HG02759 (cell line): ENCODE results near the gene PAGR1.
"Not testable (repeated sequence)": the region's sequence is repeated elsewhere in the genome, so short reads cannot be mapped to it uniquely, and the experiment has no call there.

ENCODE experiments used
- ATAC-seq: cut with Tn5 transposase; IDR thresholded peaks from one replicate; pipeline ENCODE4 v1.9.1; 2021; ENCODE audit warnings: mild to moderate bottlenecking, moderate library complexity; ENCODE audit not compliant: unreplicated experiment

PAGR1 gene

DNA sequence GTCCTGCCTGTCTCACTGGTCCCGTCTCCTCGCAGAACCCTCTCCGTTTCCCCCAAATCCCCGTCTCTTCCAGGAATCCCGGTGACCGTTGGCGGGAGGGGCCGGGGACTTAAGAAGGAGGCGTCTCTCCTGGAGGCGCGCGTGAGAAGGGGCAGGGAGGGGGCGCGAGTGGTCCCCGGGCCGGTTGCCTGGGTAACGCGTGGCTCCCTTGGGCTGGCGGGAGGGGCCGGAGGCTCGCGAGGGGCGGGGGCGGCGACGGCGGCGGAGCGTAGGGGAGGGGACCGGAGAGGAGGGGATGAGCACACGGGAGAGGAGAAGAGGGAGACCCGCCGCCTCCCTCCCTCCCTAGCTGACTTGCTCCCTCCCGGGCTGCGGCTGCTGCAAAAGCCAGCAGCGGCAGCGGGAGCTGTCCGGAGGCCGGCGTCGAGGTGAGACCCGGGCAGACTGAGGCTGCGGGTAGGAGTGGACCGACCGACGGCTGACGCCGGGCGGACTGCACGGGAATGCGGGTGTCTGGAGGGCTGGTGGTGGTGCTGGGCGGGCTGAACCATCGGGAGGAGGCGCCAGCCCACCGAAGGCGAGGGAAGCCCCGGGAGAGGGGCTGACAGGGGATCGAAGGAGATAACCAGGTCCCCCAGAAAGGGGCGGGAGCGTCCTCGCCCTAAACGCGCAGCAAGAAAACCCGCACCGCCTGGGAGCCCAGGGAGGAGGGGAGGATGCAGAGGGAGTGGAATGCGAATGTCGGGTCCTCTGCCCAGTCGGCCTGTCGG, 3.9 kb upstream of the PAGR1 start, which contains the start of gene PRRT2:
PRRT2 (plus strand) TSS at position 298 of the 770 bp plus-strand sequence. CDS start 862 bp downstream, outside the sequence.
- ATAC-seq = no peak

GRCh38 chr16:29812754-29813643, 3.0 kb upstream of the PAGR1 start:
- ATAC-seq = no peak

DNA sequence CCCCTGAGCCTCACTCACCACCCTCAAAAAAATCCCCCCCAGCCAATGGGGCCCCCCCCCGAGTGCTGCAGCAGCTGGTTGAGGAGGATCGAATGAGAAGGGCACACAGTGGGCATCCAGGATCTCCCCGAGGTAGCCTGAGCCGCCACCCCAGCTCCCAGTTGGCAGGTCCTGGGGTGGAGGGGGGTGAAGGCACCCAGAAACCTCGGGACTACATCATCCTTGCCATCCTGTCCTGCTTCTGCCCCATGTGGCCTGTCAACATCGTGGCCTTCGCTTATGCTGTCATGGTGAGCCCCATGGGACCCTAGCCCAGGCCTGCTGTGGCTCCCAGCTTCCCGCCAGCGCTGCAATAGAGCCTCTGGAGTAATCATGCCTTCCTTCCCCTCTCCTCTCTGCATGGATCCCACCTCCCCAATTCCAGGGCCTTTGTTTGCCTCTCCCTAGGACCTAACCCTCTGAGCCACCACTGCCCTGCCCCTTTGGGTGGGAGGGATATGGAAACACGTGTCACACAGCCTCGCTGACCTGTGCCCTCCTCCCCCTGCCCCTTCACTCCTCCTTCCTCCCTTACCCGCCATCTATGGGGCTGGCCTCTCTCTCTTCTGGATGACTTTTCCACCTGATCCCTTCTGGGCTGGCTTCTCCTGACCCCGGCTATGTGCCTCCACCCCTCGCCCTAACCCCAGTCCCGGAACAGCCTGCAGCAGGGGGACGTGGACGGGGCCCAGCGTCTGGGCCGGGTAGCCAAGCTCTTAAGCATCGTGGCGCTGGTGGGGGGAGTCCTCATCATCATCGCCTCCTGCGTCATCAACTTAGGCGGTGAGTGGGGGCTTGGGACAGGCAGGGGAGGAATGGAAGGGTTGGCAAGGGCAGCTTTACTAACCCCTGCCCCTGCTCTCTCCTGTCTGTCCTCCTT, 2.0 kb upstream of the PAGR1 start:
- ATAC-seq = no peak

DNA sequence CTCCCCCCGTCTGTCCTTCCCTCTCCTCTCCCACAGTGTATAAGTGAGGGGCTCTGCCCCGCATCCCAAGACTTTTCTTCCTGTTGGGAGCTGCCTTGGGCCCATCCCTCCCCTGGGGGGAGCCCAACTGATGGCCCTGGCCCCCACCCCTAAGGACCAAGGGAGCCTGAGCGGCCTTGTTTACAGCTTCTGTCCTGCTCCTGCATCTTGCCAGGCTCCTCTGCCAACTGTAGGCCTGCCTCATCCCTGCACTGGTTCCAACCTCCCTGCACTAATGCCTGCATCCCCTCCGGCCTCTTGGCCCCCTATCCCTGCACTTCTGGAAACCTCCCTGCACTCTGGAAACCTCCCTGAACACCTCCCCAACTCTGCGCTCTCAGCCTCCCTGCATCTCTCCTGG, 1.4 kb upstream of the PAGR1 start:
- no peak for ATAC-seq

DNA sequence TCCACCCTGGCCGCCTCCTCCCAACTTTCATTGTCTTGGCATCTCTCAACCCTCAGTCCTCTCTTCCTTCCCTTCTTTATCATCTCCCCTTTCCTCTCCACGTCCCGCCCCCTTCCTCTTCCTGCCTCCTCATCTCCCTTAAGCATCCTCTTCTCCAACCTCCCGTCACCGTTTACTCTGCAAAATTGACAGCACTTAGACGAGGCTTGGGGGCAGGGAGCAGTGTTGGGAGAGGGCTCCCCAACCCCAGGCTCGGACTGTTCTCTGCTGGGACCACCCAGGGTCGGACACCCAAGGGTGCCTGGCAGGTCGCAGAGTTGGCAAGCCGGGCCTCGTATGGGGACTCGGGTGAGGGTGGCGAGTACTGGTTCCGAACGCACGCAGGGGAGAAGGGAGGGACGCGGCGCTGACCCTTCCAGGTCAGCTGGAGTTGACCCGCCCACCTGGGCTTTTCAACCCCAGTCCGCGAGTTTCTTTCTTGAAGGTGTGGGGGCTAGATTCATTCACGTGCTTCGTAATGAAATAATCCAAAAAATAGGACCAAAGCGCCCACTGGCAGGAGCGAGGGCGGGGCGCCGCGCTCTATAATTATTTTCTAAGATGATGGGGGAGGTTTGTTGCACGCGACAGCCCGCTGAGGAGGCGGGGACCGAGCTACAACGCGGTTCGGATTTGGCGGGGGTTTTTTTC, 775 bp upstream of the PAGR1 start:
- ATAC-seq = no peak

GRCh38 chr16:29816694-29817441, 916 bp downstream of the PAGR1 start:
- peak; percentile 8 for ATAC-seq

DNA sequence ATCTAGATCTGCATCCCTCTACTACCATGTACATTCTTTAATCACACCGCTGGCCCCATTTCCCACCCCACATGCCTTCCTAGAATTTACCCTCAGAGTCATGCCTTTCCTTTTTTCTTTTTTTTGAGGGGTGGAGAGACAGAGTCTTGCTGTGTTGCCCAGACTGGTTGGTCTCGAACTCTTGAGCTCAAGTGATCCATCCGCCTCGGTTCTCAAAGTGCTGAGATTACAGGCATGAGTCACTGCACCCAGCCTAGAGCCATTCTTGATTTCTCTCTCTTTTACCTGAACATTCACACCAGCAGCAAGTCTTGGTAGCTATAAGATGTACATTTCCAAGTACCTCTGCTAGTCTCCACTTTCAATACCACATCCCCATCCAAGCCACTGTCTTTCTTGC, 2.1 kb downstream of the PAGR1 start:
- no peak for ATAC-seq

DNA sequence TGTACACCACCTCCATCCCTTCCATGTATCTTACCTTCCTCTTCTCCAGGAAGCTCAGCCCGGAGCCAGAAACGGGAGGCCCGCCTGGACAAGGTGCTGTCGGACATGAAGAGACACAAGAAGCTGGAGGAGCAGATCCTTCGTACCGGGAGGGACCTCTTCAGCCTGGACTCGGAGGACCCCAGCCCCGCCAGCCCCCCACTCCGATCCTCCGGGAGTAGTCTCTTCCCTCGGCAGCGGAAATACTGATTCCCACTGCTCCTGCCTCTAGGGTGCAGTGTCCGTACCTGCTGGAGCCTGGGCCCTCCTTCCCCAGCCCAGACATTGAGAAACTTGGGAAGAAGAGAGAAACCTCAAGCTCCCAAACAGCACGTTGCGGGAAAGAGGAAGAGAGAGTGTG, 3.6 kb downstream of the PAGR1 start:
- ATAC-seq = no peak

DNA sequence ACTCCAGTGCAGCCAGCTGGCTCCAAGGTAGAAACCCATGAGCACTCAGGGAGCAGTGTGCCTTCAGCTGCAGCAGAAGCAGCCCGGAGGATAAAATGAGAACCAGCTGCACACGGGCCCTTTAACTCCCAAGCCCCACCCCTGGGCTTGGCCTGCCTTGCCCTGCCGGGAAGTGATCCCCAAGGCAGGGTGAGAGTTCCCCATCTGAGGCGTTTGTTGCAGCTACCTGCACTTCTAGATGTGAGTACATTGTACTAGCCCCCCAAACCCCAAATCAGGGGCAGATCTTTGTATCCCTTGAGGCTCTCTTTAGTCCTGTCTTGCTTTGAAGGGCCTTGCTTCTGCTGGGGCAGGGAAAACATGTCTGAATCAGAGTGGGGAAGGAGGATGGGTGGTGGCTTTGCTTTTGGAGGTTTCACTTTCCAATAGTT, 4.3 kb downstream of the PAGR1 start, which contains the start of gene MVP:
MVP (plus strand) TSS at position 192 of the 431 bp plus-strand sequence. CDS start 10,088 bp downstream, outside the sequence.
- ATAC-seq = no peak

GRCh38 chr16:29820730-29821642, 5.0 kb downstream of the PAGR1 start:
- peak; percentile 48 for ATAC-seq

- ATAC-seq = no peak
Measured at GRCh38 chr16:29821643-29822115, 5.7 kb downstream of the PAGR1 start.

GRCh38 chr16:29824589-29825144, 8.7 kb downstream of the PAGR1 start:
- no peak for ATAC-seq

DNA sequence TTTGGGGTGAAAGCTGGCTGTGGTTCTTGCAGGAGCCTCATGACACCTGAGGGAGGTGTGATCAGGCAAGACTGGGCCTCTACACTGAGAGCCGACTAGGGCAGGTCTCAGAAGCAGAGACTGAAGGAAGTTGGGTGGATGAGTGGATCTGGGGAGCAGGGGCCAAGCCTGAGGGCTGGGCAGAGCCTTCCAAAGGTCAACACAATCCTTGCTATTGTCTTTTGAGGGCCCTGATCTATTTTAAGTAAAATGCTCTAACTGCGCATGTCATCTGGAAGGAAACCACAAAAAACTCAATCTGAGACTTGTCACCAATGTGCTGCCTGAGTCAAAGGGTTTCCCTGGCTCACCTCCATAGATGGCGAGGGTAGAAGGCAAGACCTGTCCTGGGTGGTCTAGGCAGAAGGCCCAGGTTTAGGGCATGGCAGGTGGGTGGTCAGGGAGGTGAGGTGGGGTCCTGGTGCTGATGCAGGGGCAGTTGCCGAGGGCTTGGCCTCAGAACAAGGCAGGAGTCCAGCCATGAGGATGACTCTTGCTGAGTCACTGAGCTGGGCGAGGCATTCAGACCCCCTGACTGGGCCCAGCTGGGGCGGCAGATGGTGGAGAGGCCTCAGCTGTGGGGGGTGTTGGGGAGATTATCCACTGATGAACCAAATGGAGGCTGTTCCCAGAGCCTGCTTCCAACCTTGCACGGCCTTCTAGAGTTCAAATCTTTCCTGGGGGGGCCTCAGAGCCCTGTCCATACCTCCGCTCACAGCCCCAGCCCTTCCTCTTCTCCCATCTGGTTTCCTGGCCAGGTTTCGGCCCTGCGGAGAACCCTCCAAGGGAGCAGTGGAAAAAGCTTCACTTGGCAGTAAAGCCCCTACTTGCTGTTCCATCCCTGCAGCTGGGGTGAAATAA, 9.4 kb downstream of the PAGR1 start:
- no peak for ATAC-seq

GRCh38 chr16:29826342-29826695, 10.4 kb downstream of the PAGR1 start:
- ATAC-seq = no peak

DNA sequence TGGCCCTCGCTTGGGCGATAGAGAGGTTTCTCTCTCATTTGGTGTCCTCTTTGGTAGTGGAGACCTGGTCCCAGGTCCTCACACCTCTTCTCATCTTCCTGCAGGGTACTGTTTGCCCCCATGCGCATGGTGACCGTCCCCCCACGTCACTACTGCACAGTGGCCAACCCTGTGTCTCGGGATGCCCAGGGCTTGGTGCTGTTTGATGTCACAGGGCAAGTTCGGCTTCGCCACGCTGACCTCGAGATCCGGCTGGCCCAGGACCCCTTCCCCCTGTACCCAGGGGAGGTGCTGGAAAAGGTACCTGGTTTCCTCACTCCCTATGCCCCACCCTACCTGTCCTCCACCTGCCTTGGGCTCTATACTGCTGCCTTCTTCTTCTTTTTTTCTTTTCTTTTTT, 14.8 kb downstream of the PAGR1 start:
- ATAC-seq = no peak

GRCh38 chr16:29831490-29831889, 15.5 kb downstream of the PAGR1 start:
- ATAC-seq = no peak

- not testable (repeated sequence) for ATAC-seq
Measured at GRCh38 chr16:29833219-29833618, 17.3 kb downstream of the PAGR1 start.
